ENCODE data around the gene TRPM6.

GRCh38 chr9:74753650-74754049, 134.1 kb downstream of the TRPM6 start:
- TF ChIP-seq CTCF (conservative IDR thresholded peaks at IDR 0.05; ENCODE audit: low read depth, low read length) (no peak), EZH2 (IDR thresholded peaks at IDR 0.05; ENCODE audit: low read length, unreplicated experiment) (no peak), EZH2phosphoT487 (IDR thresholded peaks at IDR 0.05; ENCODE audit: borderline replicate concordance, low read length) (no peak)

All from PC-3 (cell line).